Uterus (tissue), 2 donors: ENCODE measurements around the gene SEMA3E.

Source experiments
- POLR2A ChIP-seq, 2 donors: fragments of 450-650 bp; IDR thresholded peaks; one replicate each; pipeline ENCODE4 v1.6.1; 2016; ENCODE audit warnings: antibody characterized with exemption in 2 of 2, mild to moderate bottlenecking in 1 of 2, moderate library complexity in 1 of 2
- TF ChIP-seq, protein P1 (sequence below), 4 experiments: fragments of 200-600 bp in 2 of 4; fragments of 450-650 bp in 2 of 4; sonication (generic) in 2 of 4; IDR thresholded peaks; one replicate each; pipeline ENCODE4 v1.5.1; 2016 to 2019; ENCODE audit warnings: antibody characterized with exemption in 4 of 4, mild to moderate bottlenecking in 2 of 4, moderate library complexity in 1 of 4

DNA sequence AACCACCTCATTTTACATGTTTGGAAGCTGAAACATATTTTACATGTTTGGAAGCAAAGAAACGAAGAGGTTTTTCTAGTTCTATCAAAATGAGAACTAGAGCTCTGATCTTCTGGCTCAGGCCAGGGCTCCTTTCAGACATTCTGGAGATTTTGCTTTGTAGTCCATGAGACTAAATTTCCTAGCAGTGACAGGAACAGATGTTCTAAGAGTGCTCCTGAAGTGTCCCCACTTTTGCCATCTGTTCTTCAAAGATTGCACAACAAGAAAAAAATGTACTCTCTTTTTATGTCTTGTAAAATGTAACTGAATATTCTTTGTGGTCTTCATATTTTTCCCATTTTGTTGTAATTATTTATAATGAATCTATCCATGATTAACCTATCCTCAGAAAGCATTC is 289.8 kb downstream of the SEMA3E start:
- TF ChIP-seq POLR2A (IDR thresholded peaks at IDR 0.05), result no peak
- TF ChIP-seq, protein P1, sequence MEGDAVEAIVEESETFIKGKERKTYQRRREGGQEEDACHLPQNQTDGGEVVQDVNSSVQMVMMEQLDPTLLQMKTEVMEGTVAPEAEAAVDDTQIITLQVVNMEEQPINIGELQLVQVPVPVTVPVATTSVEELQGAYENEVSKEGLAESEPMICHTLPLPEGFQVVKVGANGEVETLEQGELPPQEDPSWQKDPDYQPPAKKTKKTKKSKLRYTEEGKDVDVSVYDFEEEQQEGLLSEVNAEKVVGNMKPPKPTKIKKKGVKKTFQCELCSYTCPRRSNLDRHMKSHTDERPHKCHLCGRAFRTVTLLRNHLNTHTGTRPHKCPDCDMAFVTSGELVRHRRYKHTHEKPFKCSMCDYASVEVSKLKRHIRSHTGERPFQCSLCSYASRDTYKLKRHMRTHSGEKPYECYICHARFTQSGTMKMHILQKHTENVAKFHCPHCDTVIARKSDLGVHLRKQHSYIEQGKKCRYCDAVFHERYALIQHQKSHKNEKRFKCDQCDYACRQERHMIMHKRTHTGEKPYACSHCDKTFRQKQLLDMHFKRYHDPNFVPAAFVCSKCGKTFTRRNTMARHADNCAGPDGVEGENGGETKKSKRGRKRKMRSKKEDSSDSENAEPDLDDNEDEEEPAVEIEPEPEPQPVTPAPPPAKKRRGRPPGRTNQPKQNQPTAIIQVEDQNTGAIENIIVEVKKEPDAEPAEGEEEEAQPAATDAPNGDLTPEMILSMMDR (IDR thresholded peaks at IDR 0.05), result no peak
